Neural crest cell (in vitro differentiated cells): ENCODE measurements around the gene PIK3IP1. TPM values are rescaled to one million over a fixed set of nuclear protein-coding genes. Genes with fewer than 3 reads are reported as not detected.
"Not testable (repeated sequence)": the region's sequence is repeated elsewhere in the genome, so short reads cannot be mapped to it uniquely, and the experiment has no call there.

Source experiments
- DNase-seq: peaks from one replicate; pipeline ENCODE4 v3.0.0; 2021; ENCODE audit warnings: low read depth, mixed read lengths, low spot score
- H3K27ac Mint-ChIP-seq: one replicate; pipeline ENCODE4 v1.8.0; 2021; ENCODE audit warnings: mild to moderate bottlenecking, mixed read lengths; ENCODE audit not compliant: unreplicated experiment
- H3K27me3 Mint-ChIP-seq: 2 replicates; pipeline ENCODE4 v1.8.0; 2021; ENCODE audit warnings: low read depth, mild to moderate bottlenecking, mixed read lengths
- H3K36me3 Mint-ChIP-seq: 2 replicates; pipeline ENCODE4 v1.8.0; 2021; ENCODE audit warnings: low read depth, mild to moderate bottlenecking, mixed read lengths
- H3K4me1 Mint-ChIP-seq: 2 replicates; pipeline ENCODE4 v1.8.0; 2021; ENCODE audit warnings: mixed read lengths
- H3K4me3 Mint-ChIP-seq: one replicate; pipeline ENCODE4 v1.8.0; 2021; ENCODE audit warnings: mild to moderate bottlenecking, mixed read lengths
- H3K9me3 Mint-ChIP-seq: 2 replicates; pipeline ENCODE4 v1.8.0; 2021; ENCODE audit warnings: mixed read lengths
- CTCF ChIP-seq: fragments of 200-600 bp; sonication (generic); conservative IDR thresholded peaks from 2 replicates; pipeline ENCODE4 v1.5.0; 2021; ENCODE audit warnings: antibody characterized with exemption, mild to moderate bottlenecking
- total RNA-seq: library from RNA; stranded (reverse); gene quantifications from 2 replicates; pipeline ENCODE4 v1.2.1, GENCODE V29; 2021

The PIK3IP1 gene
- total RNA-seq, 1 donor from 2014 or later = 1.8 TPM

GRCh38 chr22:31323578-31324550, 31.6 kb upstream of the PIK3IP1 start:
- H3K9me3 Mint-ChIP-seq = no peaks in the 10 kb centered on the region
- DNase-seq = no peak
- H3K27me3 Mint-ChIP-seq = no peaks in the 10 kb centered on the region
- peaks cover 10% of the 10 kb centered on the region for H3K4me1 Mint-ChIP-seq
- H3K27ac Mint-ChIP-seq = no peak overlapping the region
- no peak overlapping the region for H3K4me3 Mint-ChIP-seq
- H3K36me3 Mint-ChIP-seq = peaks cover 20% of the 10 kb centered on the region
- no peak for TF ChIP-seq CTCF

- H3K4me1 Mint-ChIP-seq = peaks cover 10% of the 10 kb centered on the region
- TF ChIP-seq CTCF = no peak
- no peak overlapping the region for H3K4me3 Mint-ChIP-seq
- H3K9me3 Mint-ChIP-seq = no peaks in the 10 kb centered on the region
- no peaks in the 10 kb centered on the region for H3K27me3 Mint-ChIP-seq
- peak overlapping the region; percentile 50 for H3K27ac Mint-ChIP-seq
- no peak for DNase-seq
- H3K36me3 Mint-ChIP-seq = peaks cover 17% of the 10 kb centered on the region
These were observed 29.1 kb upstream of the PIK3IP1 start for GRCh38 chr22:31321421-31321820.

- not testable (repeated sequence) for H3K4me3 Mint-ChIP-seq, DNase-seq, H3K27me3 Mint-ChIP-seq, H3K27ac Mint-ChIP-seq, H3K9me3 Mint-ChIP-seq, H3K4me1 Mint-ChIP-seq
- peaks cover 11% of the 10 kb centered on the region for H3K36me3 Mint-ChIP-seq
These were observed 21.9 kb upstream of the PIK3IP1 start for GRCh38 chr22:31314220-31314619.

- H3K27me3 Mint-ChIP-seq = no peaks in the 10 kb centered on the region
- H3K27ac Mint-ChIP-seq = no peak overlapping the region
- peaks cover 4% of the 10 kb centered on the region for H3K4me1 Mint-ChIP-seq
- no peak overlapping the region for H3K4me3 Mint-ChIP-seq
- H3K36me3 Mint-ChIP-seq = peaks cover 11% of the 10 kb centered on the region
- H3K9me3 Mint-ChIP-seq = peaks cover 9% of the 10 kb centered on the region
- peak; percentile 74 for DNase-seq
- TF ChIP-seq CTCF = peak; percentile 89
These were observed 21.3 kb upstream of the PIK3IP1 start for GRCh38 chr22:31313366-31314147.

- no peaks in the 10 kb centered on the region for H3K9me3 Mint-ChIP-seq
- TF ChIP-seq CTCF = no peak
- DNase-seq = no peak
- no peak overlapping the region for H3K27ac Mint-ChIP-seq
- peaks cover 5% of the 10 kb centered on the region for H3K27me3 Mint-ChIP-seq
- peaks cover under 1% of the 10 kb centered on the region for H3K4me1 Mint-ChIP-seq
- H3K4me3 Mint-ChIP-seq = no peak overlapping the region
- no peaks in the 10 kb centered on the region for H3K36me3 Mint-ChIP-seq
These were observed 15.9 kb upstream of the PIK3IP1 start for GRCh38 chr22:31308181-31308580.
